Gastrocnemius medialis (tissue), 4 donors: ENCODE results near the gene MTA2.

Source experiments
- CTCF ChIP-seq, 5 experiments: fragments of 450-650 bp in 3 of 5; fragments of 200-600 bp in 2 of 5; sonication (generic) in 2 of 5; IDR thresholded peaks in 4 of 5; conservative IDR thresholded peaks in 1 of 5; 1 replicate in 4 of 5; 2 replicates in 1 of 5; pipeline ENCODE4 v1.5.1; 2016 to 2019; ENCODE audit warnings: antibody characterized with exemption in 5 of 5, mild to moderate bottlenecking in 3 of 5, moderate library complexity in 3 of 5
- POLR2A ChIP-seq, 2 donors: fragments of 450-650 bp; IDR thresholded peaks; one replicate each; pipeline ENCODE4 v1.6.1; 2017; ENCODE audit warnings: antibody characterized with exemption in 2 of 2, mild to moderate bottlenecking in 2 of 2, moderate library complexity in 2 of 2

GRCh38 chr11:62648185-62648966 is 46.7 kb upstream of the MTA2 start:
- TF ChIP-seq POLR2A (IDR thresholded peaks at IDR 0.05) (no peak), CTCF (IDR thresholded peaks at IDR 0.05 in 4 of 5, conservative IDR thresholded peaks at IDR 0.05 in 1 of 5) (no peak)
